HUES64 (cell line): ENCODE results near the gene OR2V1.

Experiments
- H3K27ac ChIP-seq: 2 replicates; pipeline ENCODE4 v1.7.0; 2013; ENCODE audit warnings: low read depth, low read length, inconsistent platforms
- H3K27me3 ChIP-seq: 2 replicates; pipeline ENCODE4 v1.6.1; 2013; ENCODE audit warnings: mild to moderate bottlenecking, low read length; ENCODE audit not compliant: insufficient read depth
- H3K36me3 ChIP-seq: 2 replicates; pipeline ENCODE4 v1.6.1; 2013; ENCODE audit warnings: mild to moderate bottlenecking, low read length; ENCODE audit not compliant: insufficient read depth
- H3K4me1 ChIP-seq: 2 replicates; pipeline ENCODE4 v1.6.1; 2013; ENCODE audit warnings: mild to moderate bottlenecking, low read length, moderate library complexity; ENCODE audit not compliant: insufficient read depth
- H3K4me3 ChIP-seq: 2 replicates; pipeline ENCODE4 v1.5.1; 2013; ENCODE audit warnings: mild to moderate bottlenecking, low read length, moderate library complexity
- H3K9ac ChIP-seq: 2 replicates; pipeline ENCODE4 v1.6.1; 2013; ENCODE audit warnings: mild to moderate bottlenecking, low read depth, low read length
- H3K9me3 ChIP-seq: 2 replicates; pipeline ENCODE4 v1.6.1; 2013; ENCODE audit warnings: low read depth, low read length; ENCODE audit not compliant: insufficient read depth
- WGBS: fragments of 150-250, 120-280 bp; methylation state at CpG from one replicate; pipeline ENCODE4 v1.1.7; 2013; ENCODE audit warnings: missing lambda C conversion rate; 5-methylcytosine and 5-hydroxymethylcytosine counted together

The OR2V1 gene

GRCh38 chr5:181084621-181085195 lies 46.3 kb downstream of the OR2V1 start:
- no peaks in the 10 kb centered on the region for H3K36me3 ChIP-seq
- no peaks in the 10 kb centered on the region for H3K4me1 ChIP-seq
- 83% methylated on average over 18 of the region's 18 CpGs for WGBS
- no peak overlapping the region for H3K27ac ChIP-seq
- peaks cover 14% of the 10 kb centered on the region; the same call in 1 of the 2 replicates for H3K9me3 ChIP-seq
- H3K9ac ChIP-seq = no peak overlapping the region
- no peak overlapping the region; the same call in 1 of the 2 replicates for H3K4me3 ChIP-seq
- H3K27me3 ChIP-seq = peaks cover 5% of the 10 kb centered on the region; the same call in 1 of the 2 replicates

- Histone ChIP-seq H3K27me3 (peaks cover 5% of the 10 kb centered on the region; the same call in 1 of the 2 replicates), H3K27ac (no peak overlapping the region), H3K4me1 (no peaks in the 10 kb centered on the region), H3K9me3 (peaks cover 27% of the 10 kb centered on the region), H3K4me3 (no peak overlapping the region), H3K36me3 (no peaks in the 10 kb centered on the region), H3K9ac (no peak overlapping the region)
These were observed 49.0 kb downstream of the OR2V1 start for GRCh38 chr5:181081989-181082388.

GRCh38 chr5:181076920-181077319 lies 54.0 kb downstream of the OR2V1 start:
- Histone ChIP-seq H3K9me3 (peaks cover 39% of the 10 kb centered on the region), H3K27me3 (no peaks in the 10 kb centered on the region), H3K4me1 (no peaks in the 10 kb centered on the region), H3K4me3 (no peak overlapping the region), H3K36me3 (no peaks in the 10 kb centered on the region), H3K27ac (no peak overlapping the region), H3K9ac (no peak overlapping the region)
